Measurements from ENCODE around the gene SAMD4A. TPM values are rescaled to one million over a fixed set of nuclear protein-coding genes. Genes with fewer than 3 reads are reported as not detected.

Gene SAMD4A
- total and polyA plus RNA-seq, 12 donors: 14.0 to 284 (median 191) TPM

- 58 to 63% methylated on average over 2 of the region's 2 CpGs for WGBS, 2 donors
- DNase-seq: no peak
- H3K4me1 ChIP-seq: peaks cover under 1 to 88% (median 50%) of the 10 kb centered on the region in 9 donors
- no peak for ATAC-seq
- no peak for TF ChIP-seq CTCF (IDR thresholded peaks at IDR 0.05)
- no peaks in the 10 kb centered on the region for H3K9me3 ChIP-seq
- no peak overlapping the region for H3K4me3 ChIP-seq
- peak overlapping the region in 1 of 10 donors; percentile 8 for H3K27ac ChIP-seq
- H3K27me3 ChIP-seq: no peaks in the 10 kb centered on the region
- H3K36me3 ChIP-seq: no peaks in the 10 kb centered on the region
- intact Hi-C loops (cut with DNase I): loop anchor here in 1 of 10 donors (10.0 kb wide), 1 partner anchor 67 kb away; no protein-coding TSS in a partner anchor
These were observed 75.2 kb downstream of the SAMD4A start for GRCh38 chr14:54642121-54642520.

- intact Hi-C loops (cut with DNase I): loop anchor here in 1 of 10 donors (10.0 kb wide), 1 partner anchor 68 kb away; no protein-coding TSS in a partner anchor
- H3K9me3 ChIP-seq: no peaks in the 10 kb centered on the region
- H3K4me3 ChIP-seq: no peak overlapping the region
- TF ChIP-seq CTCF (IDR thresholded peaks at IDR 0.05): peak in 4 of 9 donors; percentile 19 to 36 (median 32)
- H3K36me3 ChIP-seq: no peaks in the 10 kb centered on the region
- peaks cover 3 to 90% (median 51%) of the 10 kb centered on the region in 9 donors for H3K4me1 ChIP-seq
- peak overlapping the region in 2 of 10 donors; percentile 7 to 37 for H3K27ac ChIP-seq
- ATAC-seq (peak in 1 of 8 donors; percentile 7), DNase-seq (no peak)
- WGBS, 2 donors: 67 to 73% methylated on average over 9 of the region's 9 CpGs
- no peaks in the 10 kb centered on the region for H3K27me3 ChIP-seq
These were observed 76.1 kb downstream of the SAMD4A start for GRCh38 chr14:54642801-54643695.

DNA sequence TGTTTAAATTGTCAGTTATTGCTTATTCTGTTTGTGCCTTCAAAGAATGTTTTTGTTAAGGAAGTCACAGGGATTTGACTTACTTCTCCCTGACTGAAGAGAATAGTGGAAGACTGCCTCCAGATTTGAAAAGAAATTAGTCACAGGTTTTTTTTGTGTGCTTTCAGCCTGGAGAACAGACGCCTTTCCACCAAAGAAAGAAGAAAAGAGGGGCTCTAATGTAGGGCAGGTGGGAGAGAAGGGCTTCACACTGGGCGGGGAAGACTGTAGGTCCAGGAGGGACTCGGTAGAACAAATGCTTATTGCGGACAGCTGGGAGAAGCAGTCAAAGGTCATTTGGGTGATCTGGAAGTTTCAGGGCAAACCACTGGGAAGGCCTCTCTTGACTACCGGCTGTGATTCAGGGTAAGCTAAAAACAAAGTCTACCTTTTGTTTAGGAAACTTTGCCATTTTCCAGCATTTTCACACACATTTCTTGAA, 76.8 kb downstream of the SAMD4A start:
- Histone ChIP-seq H3K4me3 (no peak overlapping the region), H3K4me1 (peaks cover 4 to 90% (median 51%) of the 10 kb centered on the region in 9 donors), H3K27me3 (no peaks in the 10 kb centered on the region), H3K27ac (peak overlapping the region in 2 of 10 donors; percentile 7 to 37), H3K9me3 (no peaks in the 10 kb centered on the region), H3K36me3 (no peaks in the 10 kb centered on the region)
- DNase-seq: no peak
- WGBS, 2 donors: 75 to 84% methylated on average over 5 of the region's 5 CpGs
- no peak for TF ChIP-seq CTCF (IDR thresholded peaks at IDR 0.05)
- intact Hi-C loops (cut with DNase I): loop anchor here in 1 of 10 donors (10.0 kb wide), 1 partner anchor 69 kb away; no protein-coding TSS in a partner anchor
- no peak for ATAC-seq

DNA sequence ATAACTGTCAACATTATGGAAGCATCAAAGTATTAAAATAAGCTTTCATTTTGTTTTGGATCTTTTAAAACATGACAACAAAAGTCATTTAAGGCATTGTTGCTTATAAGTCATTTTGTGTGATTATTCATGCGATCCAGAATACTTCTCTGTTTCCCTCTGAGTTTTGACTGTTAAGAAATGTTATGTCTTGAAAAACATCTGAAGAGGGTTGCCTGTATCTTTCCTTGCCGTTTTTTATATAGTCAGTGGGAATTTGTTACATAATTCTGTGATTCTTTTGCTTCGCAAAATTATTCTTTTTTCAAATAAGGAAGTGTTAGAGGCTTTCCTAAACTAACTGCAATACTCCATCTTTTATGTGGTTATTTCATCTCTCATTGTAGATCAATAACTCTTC, 78.7 kb downstream of the SAMD4A start:
- intact Hi-C loops (cut with DNase I): loop anchor here in 2 of 10 donors (5.0 to 10.0 kb wide), 3 partner anchors 47 to 71 kb away; no protein-coding TSS in a partner anchor
- Histone ChIP-seq H3K4me3 (no peak overlapping the region), H3K9me3 (no peaks in the 10 kb centered on the region), H3K27ac (peak overlapping the region in 1 of 10 donors; percentile 91), H3K27me3 (no peaks in the 10 kb centered on the region), H3K36me3 (no peaks in the 10 kb centered on the region), H3K4me1 (peaks cover 4 to 90% (median 57%) of the 10 kb centered on the region in 9 donors)
- ATAC-seq (no peak), DNase-seq (no peak)
- no peak for TF ChIP-seq CTCF (IDR thresholded peaks at IDR 0.05)
- WGBS, 2 donors: 75 to 81% methylated on average over 3 of the region's 3 CpGs

All from heart right ventricle (tissue), 16 donors.